Measurements from ENCODE around the gene HAVCR2. TPM values are rescaled to one million over a fixed set of nuclear protein-coding genes. Genes with fewer than 3 reads are reported as not detected.

Gene HAVCR2
- 4.4 TPM for total RNA-seq

DNA sequence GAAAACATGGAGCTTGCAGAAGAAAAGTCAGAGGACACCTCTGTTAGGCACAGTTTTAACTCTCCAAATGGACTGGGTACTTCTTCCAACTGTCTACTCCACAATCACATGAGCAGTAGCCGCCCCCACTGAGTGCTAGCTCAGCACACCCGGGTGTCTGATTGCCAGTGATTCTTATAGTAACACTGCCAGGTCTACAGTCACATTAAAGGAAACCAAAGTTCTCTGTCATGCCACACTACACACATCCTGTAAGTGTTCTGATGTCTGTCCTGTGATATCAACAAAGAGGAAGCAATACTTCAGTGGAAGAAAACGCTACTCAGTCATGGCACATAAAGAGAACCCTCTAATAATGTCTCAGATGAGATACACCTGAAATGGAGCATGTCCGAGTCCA is at the start of gene HAVCR2:
Gene HAVCR2 (minus strand): TSS at position 69 of the 400 bp plus-strand sequence. CDS start 61 bp downstream, at position 8.
- Histone ChIP-seq H3K36me3 (no peaks in the 10 kb centered on the region), H3K9me3 (no peaks in the 10 kb centered on the region), H3K27ac (no peak within 1 kb of the TSS), H3K4me3 (peak within 1 kb of the TSS in 1 of 2 donors; percentile 1), H3K4me1 (no peaks in the 10 kb centered on the region), H3K27me3 (no peaks in the 10 kb centered on the region)
- intact Hi-C loops (cut with DNase I) = no loop called here
- TF ChIP-seq POLR2A (IDR thresholded peaks at IDR 0.05) (peak in 1 of 2 donors; percentile 22), POLR2AphosphoS5 (IDR thresholded peaks at IDR 0.05; ENCODE audit: insufficient read depth in 1 of 2, low read depth in 1 of 2) (no peak)
- no peak for DNase-seq (ENCODE audit: extremely low spot score in 2 of 2)

DNA sequence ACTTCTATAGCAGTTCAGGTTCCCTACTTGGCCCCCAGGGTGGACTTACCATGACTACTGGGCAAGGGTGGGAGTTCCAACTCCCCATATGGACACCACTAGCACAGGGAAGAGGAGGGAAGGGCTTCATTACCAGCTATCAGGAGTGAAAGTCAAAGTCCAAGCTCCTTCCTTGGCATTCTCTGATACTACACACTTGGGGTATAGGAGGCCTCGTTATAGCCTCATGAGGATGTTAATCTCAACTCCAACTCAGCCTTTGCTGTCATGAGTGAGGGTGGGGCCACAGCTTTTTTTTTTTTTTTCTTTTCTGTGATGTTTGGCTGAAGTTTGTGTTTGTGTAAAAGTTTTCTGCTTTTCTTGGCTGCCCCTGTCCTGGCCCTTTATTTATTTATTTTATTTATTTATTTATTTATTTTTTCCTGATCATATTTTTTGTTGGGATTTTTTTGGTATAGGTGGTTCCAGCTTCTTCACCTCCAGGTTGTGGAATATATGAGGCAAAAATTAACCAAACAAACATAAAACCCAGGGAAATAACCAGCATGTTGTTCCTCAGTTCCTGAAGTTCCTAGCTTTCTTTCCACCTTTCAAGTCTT is 48.5 kb upstream of the HAVCR2 start:
- Histone ChIP-seq H3K4me1 (no peaks in the 10 kb centered on the region), H3K27me3 (no peaks in the 10 kb centered on the region), H3K9me3 (no peaks in the 10 kb centered on the region), H3K27ac (no peak overlapping the region), H3K36me3 (no peaks in the 10 kb centered on the region), H3K4me3 (no peak overlapping the region)
- DNase-seq (ENCODE audit: extremely low spot score in 2 of 2) = no peak
- TF ChIP-seq, protein P1, sequence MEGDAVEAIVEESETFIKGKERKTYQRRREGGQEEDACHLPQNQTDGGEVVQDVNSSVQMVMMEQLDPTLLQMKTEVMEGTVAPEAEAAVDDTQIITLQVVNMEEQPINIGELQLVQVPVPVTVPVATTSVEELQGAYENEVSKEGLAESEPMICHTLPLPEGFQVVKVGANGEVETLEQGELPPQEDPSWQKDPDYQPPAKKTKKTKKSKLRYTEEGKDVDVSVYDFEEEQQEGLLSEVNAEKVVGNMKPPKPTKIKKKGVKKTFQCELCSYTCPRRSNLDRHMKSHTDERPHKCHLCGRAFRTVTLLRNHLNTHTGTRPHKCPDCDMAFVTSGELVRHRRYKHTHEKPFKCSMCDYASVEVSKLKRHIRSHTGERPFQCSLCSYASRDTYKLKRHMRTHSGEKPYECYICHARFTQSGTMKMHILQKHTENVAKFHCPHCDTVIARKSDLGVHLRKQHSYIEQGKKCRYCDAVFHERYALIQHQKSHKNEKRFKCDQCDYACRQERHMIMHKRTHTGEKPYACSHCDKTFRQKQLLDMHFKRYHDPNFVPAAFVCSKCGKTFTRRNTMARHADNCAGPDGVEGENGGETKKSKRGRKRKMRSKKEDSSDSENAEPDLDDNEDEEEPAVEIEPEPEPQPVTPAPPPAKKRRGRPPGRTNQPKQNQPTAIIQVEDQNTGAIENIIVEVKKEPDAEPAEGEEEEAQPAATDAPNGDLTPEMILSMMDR (IDR thresholded peaks at IDR 0.05) = no peak
- TF ChIP-seq POLR2AphosphoS5 (IDR thresholded peaks at IDR 0.05; ENCODE audit: insufficient read depth in 1 of 2, low read depth in 1 of 2) (no peak), POLR2A (IDR thresholded peaks at IDR 0.05) (no peak)
- intact Hi-C loops (cut with DNase I) = no loop called here

DNA sequence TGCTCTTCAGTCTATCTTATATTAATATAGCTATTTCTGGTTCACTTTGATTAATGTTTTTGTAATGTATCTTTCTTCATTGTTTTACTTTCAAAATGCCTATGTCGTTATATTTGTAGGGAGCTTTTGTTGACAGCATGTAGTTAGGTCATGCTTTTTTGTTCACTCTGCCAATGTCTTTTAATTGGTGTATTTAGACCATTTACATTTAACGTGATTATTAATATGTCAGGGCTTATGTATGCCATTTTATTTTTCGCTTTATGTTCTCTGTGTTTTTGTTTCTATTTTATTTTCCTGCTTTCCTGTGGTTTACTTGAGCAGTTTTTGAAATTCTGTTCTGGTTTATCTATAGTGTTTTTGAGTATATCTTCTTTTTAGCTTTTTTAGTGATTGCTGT is 46.5 kb upstream of the HAVCR2 start:
- TF ChIP-seq POLR2A (IDR thresholded peaks at IDR 0.05) = no peak
- TF ChIP-seq POLR2AphosphoS5 (IDR thresholded peaks at IDR 0.05; ENCODE audit: insufficient read depth in 1 of 2, low read depth in 1 of 2) = no peak
- TF ChIP-seq, protein P1 (IDR thresholded peaks at IDR 0.05) = no peak
- no peak overlapping the region for H3K27ac ChIP-seq
- DNase-seq (ENCODE audit: extremely low spot score in 2 of 2) = no peak
- H3K4me3 ChIP-seq = no peak overlapping the region
- H3K9me3 ChIP-seq = no peaks in the 10 kb centered on the region
- H3K36me3 ChIP-seq = no peaks in the 10 kb centered on the region
- no peaks in the 10 kb centered on the region for H3K27me3 ChIP-seq
- H3K4me1 ChIP-seq = no peaks in the 10 kb centered on the region
- intact Hi-C loops (cut with DNase I) = no loop called here

DNA sequence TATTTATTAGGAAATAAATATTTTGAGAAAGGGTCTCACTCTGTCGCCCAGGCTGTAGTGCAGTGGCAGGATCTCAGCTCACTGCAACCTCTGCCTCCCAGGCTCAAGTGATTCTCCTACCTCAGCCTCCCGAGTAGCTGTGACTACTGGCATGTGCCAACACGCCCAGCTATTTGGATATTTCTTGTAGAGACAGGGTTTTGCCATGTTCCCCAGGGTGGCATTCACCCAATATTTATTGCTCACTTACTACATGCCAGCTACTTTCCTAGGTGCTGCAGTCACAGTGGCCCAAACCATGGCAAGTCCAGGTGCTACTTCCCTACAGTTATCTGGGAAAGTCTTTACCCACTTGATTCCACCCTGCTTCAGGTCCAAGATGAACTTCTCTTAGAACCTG is 42.2 kb upstream of the HAVCR2 start:
- no peaks in the 10 kb centered on the region for H3K4me1 ChIP-seq
- H3K27ac ChIP-seq = no peak overlapping the region
- intact Hi-C loops (cut with DNase I) = no loop called here
- no peaks in the 10 kb centered on the region for H3K36me3 ChIP-seq
- H3K27me3 ChIP-seq = no peaks in the 10 kb centered on the region
- H3K4me3 ChIP-seq = no peak overlapping the region
- H3K9me3 ChIP-seq = no peaks in the 10 kb centered on the region
- no peak for DNase-seq (ENCODE audit: extremely low spot score in 2 of 2)
- TF ChIP-seq, protein P1 (IDR thresholded peaks at IDR 0.05) = no peak
- TF ChIP-seq POLR2A (IDR thresholded peaks at IDR 0.05) (no peak), POLR2AphosphoS5 (IDR thresholded peaks at IDR 0.05; ENCODE audit: insufficient read depth in 1 of 2, low read depth in 1 of 2) (no peak)

DNA sequence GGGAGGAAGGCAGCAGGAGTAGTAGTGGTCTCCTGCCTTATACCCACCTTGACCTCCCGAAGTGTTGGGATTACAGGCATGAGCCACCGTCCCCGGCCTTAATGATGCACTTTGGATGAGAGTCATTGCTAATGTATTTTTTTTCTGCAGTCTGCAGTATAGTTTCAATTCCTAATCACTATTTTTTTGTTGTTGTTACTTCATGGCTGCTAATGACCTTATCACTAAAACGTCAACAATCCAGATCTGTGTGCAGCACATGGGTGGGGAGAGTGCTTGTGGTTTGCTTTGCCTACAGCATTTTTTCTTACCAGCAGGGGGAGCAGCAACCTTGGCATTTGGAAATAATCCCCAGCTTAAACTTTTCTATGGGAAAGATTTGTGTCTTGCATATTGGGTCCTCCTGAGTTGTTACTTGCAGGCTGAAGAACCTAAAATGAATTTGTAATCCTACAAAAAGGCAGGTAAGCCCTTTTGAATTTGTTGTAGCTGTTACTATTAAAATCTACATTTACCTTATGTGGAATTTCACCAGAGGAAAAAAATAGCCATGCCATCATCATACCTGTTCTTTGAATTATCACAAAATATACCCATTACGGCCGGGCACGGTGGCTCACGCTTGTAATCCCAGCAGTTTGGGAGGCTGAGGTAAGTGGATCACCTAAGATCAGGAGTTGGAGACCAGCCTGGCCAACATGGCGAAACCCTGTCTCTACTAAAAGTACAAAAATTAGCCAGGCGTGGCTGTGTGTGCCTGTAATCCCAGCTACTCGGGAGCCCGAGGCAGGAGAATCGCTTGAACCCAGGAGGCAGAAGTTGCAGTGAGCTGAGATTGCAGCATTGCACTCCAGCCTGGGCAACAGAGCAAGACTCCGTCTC is 40.1 kb upstream of the HAVCR2 start:
- TF ChIP-seq POLR2A (IDR thresholded peaks at IDR 0.05) (no peak), POLR2AphosphoS5 (IDR thresholded peaks at IDR 0.05; ENCODE audit: insufficient read depth in 1 of 2, low read depth in 1 of 2) (no peak)
- TF ChIP-seq, protein P1 (IDR thresholded peaks at IDR 0.05) = peak; percentile 22 to 57 (median 38)
- no peaks in the 10 kb centered on the region for H3K27me3 ChIP-seq
- no peaks in the 10 kb centered on the region for H3K9me3 ChIP-seq
- H3K4me3 ChIP-seq = no peak overlapping the region
- intact Hi-C loops (cut with DNase I) = no loop called here
- no peak for DNase-seq (ENCODE audit: extremely low spot score in 2 of 2)
- H3K36me3 ChIP-seq = no peaks in the 10 kb centered on the region
- H3K4me1 ChIP-seq = peaks cover under 1% of the 10 kb centered on the region
- H3K27ac ChIP-seq = no peak overlapping the region
